Astrocyte of the cerebellum (primary cell): ENCODE data around the gene MYCN.
"Not testable (repeated sequence)": the region's sequence is repeated elsewhere in the genome, so short reads cannot be mapped to it uniquely, and the experiment has no call there.

Source experiments
- DNase-seq: peaks from one replicate; pipeline ENCODE4 v3.0.0-alpha.2; 2011; ENCODE audit warnings: low read depth
- H3K4me3 ChIP-seq: 2 replicates; pipeline ENCODE4 v1.5.1; 2011; ENCODE audit warnings: mild to moderate bottlenecking, low read depth, low read length, moderate library complexity
- CTCF ChIP-seq: IDR thresholded peaks from 2 replicates; pipeline ENCODE4 v1.5.1; 2012; ENCODE audit warnings: low read length, low read depth, moderate library complexity, mild to moderate bottlenecking; ENCODE audit errors: missing control alignments
- in situ Hi-C: cut with HindIII; loops from 2 replicates; pipeline ENCODE4 v1.10.0; 2017; ENCODE audit warnings: low sequenced_read_pairs

The MYCN gene

GRCh38 chr2:15901095-15901807 is 39.1 kb upstream of the MYCN start:
- TF ChIP-seq CTCF: no peak
- in situ Hi-C loops: no loop called here
- DNase-seq: no peak
- no peak overlapping the region for H3K4me3 ChIP-seq

- no peak for TF ChIP-seq CTCF
- DNase-seq: no peak
- no peak overlapping the region for H3K4me3 ChIP-seq
- in situ Hi-C loops: no loop called here
Observed at GRCh38 chr2:15901808-15902130, 38.6 kb upstream of the MYCN start.

- DNase-seq, in situ Hi-C loops, H3K4me3 ChIP-seq: not testable (repeated sequence)
Observed at GRCh38 chr2:15903910-15904309, 36.4 kb upstream of the MYCN start.

- no peak overlapping the region for H3K4me3 ChIP-seq
- TF ChIP-seq CTCF: no peak
- no peak for DNase-seq
- in situ Hi-C loops: no loop called here
Observed at GRCh38 chr2:15905267-15905645, 35.1 kb upstream of the MYCN start.

GRCh38 chr2:15905986-15906491 is 34.3 kb upstream of the MYCN start:
- no peak for DNase-seq

GRCh38 chr2:15906778-15907177 is 33.6 kb upstream of the MYCN start:
- in situ Hi-C loops: no loop called here
- no peak overlapping the region for H3K4me3 ChIP-seq
- no peak for TF ChIP-seq CTCF
- DNase-seq: no peak

More at GRCh38 chr2:15905986-15906491, 34.3 kb upstream of the MYCN start:
- H3K4me3 ChIP-seq: no peak overlapping the region
- TF ChIP-seq CTCF: no peak
- in situ Hi-C loops: no loop called here

- DNase-seq: no peak
- TF ChIP-seq CTCF: no peak
- in situ Hi-C loops: no loop called here
- H3K4me3 ChIP-seq: no peak overlapping the region
Observed at GRCh38 chr2:15907461-15908324, 32.7 kb upstream of the MYCN start.
